Sigmoid colon (tissue), 4 donors: ENCODE measurements around the gene ZNF451.

Source experiments
- EP300 ChIP-seq, 4 donors: sonication (generic); formaldehyde crosslinking; IDR thresholded peaks; one replicate each; pipeline ENCODE4 v1.6.1; 2017; ENCODE audit warnings: antibody characterized with exemption in 4 of 4
- POLR2A ChIP-seq, 2 donors: fragments of 450-650 bp; IDR thresholded peaks; one replicate each; pipeline ENCODE4 v1.6.1; 2016; ENCODE audit warnings: antibody characterized with exemption in 2 of 2, mild to moderate bottlenecking in 2 of 2, moderate library complexity in 2 of 2
- TF ChIP-seq, protein P1 (sequence below), 4 experiments: fragments of 450-650 bp in 3 of 4; fragments of 200-600 bp in 1 of 4; IDR thresholded peaks; one replicate each; pipeline ENCODE4 v1.5.1; 2016 to 2019; ENCODE audit warnings: antibody characterized with exemption in 4 of 4, mild to moderate bottlenecking in 3 of 4, moderate library complexity in 2 of 4

GRCh38 chr6:57089265-57089664 lies 723 bp upstream of the ZNF451 start:
- TF ChIP-seq, protein P1, sequence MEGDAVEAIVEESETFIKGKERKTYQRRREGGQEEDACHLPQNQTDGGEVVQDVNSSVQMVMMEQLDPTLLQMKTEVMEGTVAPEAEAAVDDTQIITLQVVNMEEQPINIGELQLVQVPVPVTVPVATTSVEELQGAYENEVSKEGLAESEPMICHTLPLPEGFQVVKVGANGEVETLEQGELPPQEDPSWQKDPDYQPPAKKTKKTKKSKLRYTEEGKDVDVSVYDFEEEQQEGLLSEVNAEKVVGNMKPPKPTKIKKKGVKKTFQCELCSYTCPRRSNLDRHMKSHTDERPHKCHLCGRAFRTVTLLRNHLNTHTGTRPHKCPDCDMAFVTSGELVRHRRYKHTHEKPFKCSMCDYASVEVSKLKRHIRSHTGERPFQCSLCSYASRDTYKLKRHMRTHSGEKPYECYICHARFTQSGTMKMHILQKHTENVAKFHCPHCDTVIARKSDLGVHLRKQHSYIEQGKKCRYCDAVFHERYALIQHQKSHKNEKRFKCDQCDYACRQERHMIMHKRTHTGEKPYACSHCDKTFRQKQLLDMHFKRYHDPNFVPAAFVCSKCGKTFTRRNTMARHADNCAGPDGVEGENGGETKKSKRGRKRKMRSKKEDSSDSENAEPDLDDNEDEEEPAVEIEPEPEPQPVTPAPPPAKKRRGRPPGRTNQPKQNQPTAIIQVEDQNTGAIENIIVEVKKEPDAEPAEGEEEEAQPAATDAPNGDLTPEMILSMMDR (IDR thresholded peaks at IDR 0.05) = no peak
- no peak for TF ChIP-seq EP300 (IDR thresholded peaks at IDR 0.05)
- no peak for TF ChIP-seq POLR2A (IDR thresholded peaks at IDR 0.05)
